H1 (cell line): ENCODE results near the gene SORCS3. TPM values are rescaled to one million over a fixed set of nuclear protein-coding genes. Genes with fewer than 3 reads are reported as not detected.

ENCODE experiments used
- CTCF ChIA-PET: fragments of 300-600 bp; sonication (Branson Sonifier 250); formaldehyde crosslinking; loops from one replicate; lab custom pipeline; 2021; ENCODE audit not compliant: partially characterized antibody; lab: Charles Lee
- POLR2A ChIA-PET: fragments of 300-600 bp; sonication (Branson Sonifier 250); formaldehyde crosslinking; loops from one replicate; lab custom pipeline; 2021; ENCODE audit warnings: inconsistent platforms; ENCODE audit not compliant: partially characterized antibody; lab: Charles Lee
- DNase-seq, 2 experiments: peaks; one replicate each; pipeline versions ENCODE4 v3.0.0 to v3.0.0-alpha.2; 2010 to 2022; ENCODE audit warnings: low spot score in 2 of 2, low read depth in 1 of 2, mixed read lengths in 1 of 2
- FAIRE-seq: peaks from 2 replicates; lab custom pipeline; 2011; peaks lifted over from hg19 to GRCh38; lab: Jason Lieb, UNC
- H2AFZ ChIP-seq: 2 replicates; pipeline ENCODE4 v1.8.1; 2012; ENCODE audit warnings: low read length, inconsistent platforms
- H2AK5ac ChIP-seq: 2 replicates; pipeline ENCODE4 v1.6.1; 2013; ENCODE audit warnings: low read depth, low read length
- H2BK120ac ChIP-seq: replicated peaks from 2 replicates; pipeline ENCODE3; 2013; ENCODE audit warnings: low read depth, low read length, inconsistent platforms
- H2BK12ac ChIP-seq: 2 replicates; pipeline ENCODE4 v1.6.1; 2013; ENCODE audit warnings: low read depth, low read length
- H2BK15ac ChIP-seq: 2 replicates; pipeline ENCODE4 v1.6.1; 2013; ENCODE audit warnings: low read length
- H2BK20ac ChIP-seq: 2 replicates; pipeline ENCODE4 v1.6.1; 2013; ENCODE audit warnings: low read length
- H2BK5ac ChIP-seq: 2 replicates; pipeline ENCODE4 v1.6.1; 2013; ENCODE audit warnings: low read depth, low read length
- H3K14ac ChIP-seq: 2 replicates; pipeline ENCODE4 v1.6.1; 2013; ENCODE audit warnings: inconsistent platforms; ENCODE audit not compliant: insufficient read length
- H3K18ac ChIP-seq: 2 replicates; pipeline ENCODE4 v1.6.1; 2013; ENCODE audit warnings: low read length; ENCODE audit errors: extremely low read depth
- H3K23ac ChIP-seq: 2 replicates; pipeline ENCODE4 v1.6.1; 2013; ENCODE audit warnings: inconsistent platforms; ENCODE audit not compliant: insufficient read length
- H3K23me2 ChIP-seq: 2 replicates; pipeline ENCODE4 v1.6.1; 2013; ENCODE audit warnings: low read depth, low read length
- H3K27ac ChIP-seq: 2 replicates; pipeline ENCODE4 v1.6.1; 2011; ENCODE audit warnings: low read depth, low read length, inconsistent platforms
- H3K27me3 ChIP-seq, 4 experiments: replicated peaks in 1 of 4; 1 replicate in 1 of 4; 2 replicates in 3 of 4; pipeline versions ENCODE4 v1.6.1 to v1.8.1; 2011 to 2013; ENCODE audit warnings: low read length in 3 of 4, mild to moderate bottlenecking in 3 of 4, inconsistent platforms in 2 of 4, mixed read lengths in 2 of 4, moderate library complexity in 1 of 4; ENCODE audit not compliant: control insufficient read depth in 3 of 4, insufficient read depth in 3 of 4; ENCODE audit errors: extremely low read depth in 1 of 4
- H3K36me3 ChIP-seq, 4 experiments: 2 replicates each; pipeline versions ENCODE4 v1.6.1 to v1.8.1; 2011 to 2013; ENCODE audit warnings: mild to moderate bottlenecking in 4 of 4, low read length in 3 of 4, moderate library complexity in 2 of 4, control low read depth in 1 of 4, inconsistent platforms in 1 of 4; ENCODE audit not compliant: insufficient read depth in 4 of 4, control insufficient read depth in 2 of 4
- H3K4ac ChIP-seq: replicated peaks from 2 replicates; pipeline ENCODE3; 2013; ENCODE audit warnings: low read length, low read depth, mixed read lengths, inconsistent platforms; ENCODE audit not compliant: insufficient read length
- H3K4me1 ChIP-seq, 4 experiments: replicated peaks in 1 of 4; 1 replicate in 1 of 4; 2 replicates in 3 of 4; pipeline versions ENCODE4 v1.6.1 to v1.8.1; 2011 to 2013; ENCODE audit warnings: low read length in 3 of 4, inconsistent platforms in 2 of 4, mixed read lengths in 1 of 4; ENCODE audit not compliant: insufficient read depth in 4 of 4, control insufficient read depth in 3 of 4
- H3K4me2 ChIP-seq, 2 experiments: 2 replicates each; pipeline versions ENCODE4 v1.6.1 to v1.8.1; 2011 to 2013; ENCODE audit warnings: low read depth in 2 of 2, low read length in 2 of 2, control low read depth in 1 of 2, inconsistent platforms in 1 of 2, mild to moderate bottlenecking in 1 of 2; ENCODE audit not compliant: insufficient read depth in 1 of 2
- H3K4me3 ChIP-seq, 4 experiments: fragments of 200-600, 300-600 bp in 1 of 4; sonication (generic), shearing (Covaris generic), sonication (Bioruptor Twin) in 1 of 4; 2 replicates each; pipeline versions ENCODE4 v1.5.1 to v1.8.1; 2011 to 2016; ENCODE audit warnings: low read length in 4 of 4, low read depth in 3 of 4, control low read depth in 2 of 4, inconsistent platforms in 2 of 4, mild to moderate bottlenecking in 2 of 4, mixed read lengths in 1 of 4, moderate library complexity in 1 of 4; ENCODE audit not compliant: insufficient read depth in 2 of 4; ENCODE audit errors: extremely low read depth in 1 of 4
- H3K56ac ChIP-seq: replicated peaks from 2 replicates; pipeline ENCODE3; 2013; ENCODE audit warnings: low read depth, mild to moderate bottlenecking, mixed read lengths, low read length, inconsistent platforms; ENCODE audit not compliant: insufficient read length
- H3K79me1 ChIP-seq: 2 replicates; pipeline ENCODE4 v1.6.1; 2013; ENCODE audit warnings: low read depth, low read length, control low read depth
- H3K79me2 ChIP-seq, 2 experiments: 2 replicates each; pipeline versions ENCODE4 v1.6.1 to v1.8.1; 2012 to 2013; ENCODE audit warnings: low read length in 2 of 2, mild to moderate bottlenecking in 2 of 2, inconsistent platforms in 1 of 2; ENCODE audit not compliant: insufficient read depth in 2 of 2, control insufficient read depth in 1 of 2
- H3K9ac ChIP-seq, 4 experiments: replicated peaks in 1 of 4; 1 replicate in 1 of 4; 2 replicates in 3 of 4; pipeline versions ENCODE4 v1.6.1 to v1.8.1; 2011 to 2013; ENCODE audit warnings: low read depth in 3 of 4, low read length in 3 of 4, control low read depth in 2 of 4, mild to moderate bottlenecking in 2 of 4, moderate library complexity in 2 of 4, inconsistent platforms in 1 of 4; ENCODE audit errors: extremely low read depth in 1 of 4
- H3K9me3 ChIP-seq, 2 experiments: 2 replicates each; pipeline versions ENCODE4 v1.6.1 to v1.8.1; 2012 to 2013; ENCODE audit warnings: mild to moderate bottlenecking in 2 of 2, moderate library complexity in 2 of 2, control low read depth in 1 of 2, inconsistent platforms in 1 of 2, low read depth in 1 of 2, low read length in 1 of 2, mixed read lengths in 1 of 2; ENCODE audit not compliant: insufficient read depth in 2 of 2
- H4K20me1 ChIP-seq, 2 experiments: replicated peaks in 1 of 2; 2 replicates each; pipeline versions ENCODE3 to v1.8.1; 2011 to 2013; ENCODE audit warnings: inconsistent platforms in 2 of 2, low read length in 2 of 2, mild to moderate bottlenecking in 1 of 2; ENCODE audit not compliant: insufficient read depth in 2 of 2, control insufficient read depth in 1 of 2
- H4K5ac ChIP-seq: 2 replicates; pipeline ENCODE4 v1.6.1; 2013; ENCODE audit warnings: low read length, low read depth, mixed read lengths, inconsistent platforms; ENCODE audit not compliant: insufficient read length
- H4K8ac ChIP-seq: 2 replicates; pipeline ENCODE4 v1.8.0; 2013; ENCODE audit warnings: mild to moderate bottlenecking, moderate library complexity, low read length, inconsistent platforms; ENCODE audit not compliant: insufficient read depth; ENCODE audit errors: extremely low read depth
- H4K91ac ChIP-seq: replicated peaks from 2 replicates; pipeline ENCODE3; 2013; ENCODE audit warnings: low read length, mixed read lengths, inconsistent platforms; ENCODE audit not compliant: insufficient read length
- CBX5 ChIP-seq: fragments of 300-800, 300-1000 bp; sonication (generic); IDR thresholded peaks from 2 replicates; pipeline ENCODE4 v1.7.1; 2016; ENCODE audit warnings: antibody characterized with exemption, low read length, low read depth
- GTF2F1 ChIP-seq: IDR thresholded peaks from 2 replicates; pipeline ENCODE4 v1.6.1; 2012; ENCODE audit warnings: low read depth, low read length, improper control_type of control experiment, borderline replicate concordance
- HDAC6 ChIP-seq: IDR thresholded peaks from one replicate; pipeline ENCODE4 v1.7.1; 2012; ENCODE audit warnings: low read depth, mild to moderate bottlenecking, inconsistent platforms, low read length, moderate library complexity
- RNF2 ChIP-seq: fragments of 200-900, 300-1000 bp; sonication (generic); IDR thresholded peaks from 2 replicates; pipeline ENCODE4 v1.7.1; 2016; ENCODE audit warnings: borderline replicate concordance, low read depth, mild to moderate bottlenecking, antibody characterized with exemption, low read length; ENCODE audit not compliant: poor library complexity, severe bottlenecking; ENCODE audit errors: missing control alignments
- RXRA ChIP-seq: IDR thresholded peaks from 2 replicates; pipeline ENCODE4 v1.6.1; 2011; ENCODE audit warnings: low read depth, mild to moderate bottlenecking, low read length, moderate library complexity; ENCODE audit not compliant: insufficient read depth
- SP1 ChIP-seq: IDR thresholded peaks from 2 replicates; pipeline ENCODE4 v1.6.1; 2011; ENCODE audit warnings: low read depth, low read length
- ZNF274 ChIP-seq: IDR thresholded peaks from 2 replicates; pipeline ENCODE4 v1.7.0; 2012; ENCODE audit warnings: low read length, borderline replicate concordance; ENCODE audit errors: extremely low read depth
- WGBS, 2 experiments: shearing (Covaris generic) in 1 of 2; methylation state at CpG; one replicate each; pipeline versions ENCODE4 v1.1.6 to v1.1.7; 2013 to 2015; ENCODE audit warnings: low lambda C conversion rate in 2 of 2, mixed read lengths in 2 of 2, inconsistent platforms in 1 of 2, low coverage in 1 of 2, missing lambda C conversion rate in 1 of 2; ENCODE audit not compliant: insufficient replicate concordance in 2 of 2, insufficient coverage in 1 of 2, insufficient read length in 1 of 2; ENCODE audit errors: extremely low coverage in 1 of 2, missing lambda C conversion rate in 1 of 2; 5-methylcytosine and 5-hydroxymethylcytosine counted together
- polyA plus RNA-seq, 7 experiments: library from polyadenylated mRNA; depleted of rRNA in 3 of 7; stranded (reverse) in 5 of 7; unstranded in 2 of 7; fragments of >200 nt in 5 of 7; fragments of 200-250 nt in 2 of 7; gene quantifications; 1 replicate in 5 of 7; 2 replicates in 1 of 7; 4 replicates in 1 of 7; pipeline versions ENCODE4 v1.2.1 to v1.2.3, GENCODE V29; 2011 to 2013; ENCODE audit warnings: missing spikeins in 2 of 7, mixed read lengths in 2 of 7
- total RNA-seq: library from RNA; stranded (reverse); fragmentation: NEBNext Ultra II Directional; extraction: Animal tissue kit (Norgen Biotek cat#: 25700); gene quantifications from 2 replicates; pipeline ENCODE4 v1.2.1, GENCODE V29; 2021

Gene SORCS3
- total and polyA plus RNA-seq, 2 of the 8 experiments (the other 6 are each of a cell fraction or from before 2014, with no cell fraction given) = 0.26 to 0.88 TPM

DNA sequence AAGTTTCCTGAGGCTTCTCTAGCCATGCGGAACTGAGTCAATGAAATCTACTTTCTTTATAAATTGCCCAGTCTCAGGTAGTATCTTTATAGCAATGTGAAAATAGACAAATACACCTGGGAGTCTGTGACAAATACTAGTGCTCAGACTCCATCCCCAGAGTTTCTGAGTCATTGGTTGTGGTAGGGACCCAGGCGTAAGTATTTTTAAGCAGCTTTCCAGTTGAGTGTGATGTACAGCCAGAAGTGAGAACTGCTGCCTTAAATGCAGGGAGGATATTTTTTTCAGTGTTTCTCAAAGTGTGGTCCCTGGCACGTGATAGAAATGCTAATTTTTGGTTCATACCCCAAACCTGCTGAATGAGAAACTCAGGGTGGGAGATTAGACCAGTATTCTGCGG is 121.7 kb downstream of the SORCS3 start:
- no peak overlapping the region for H3K27ac ChIP-seq
- no peak overlapping the region for H2BK120ac ChIP-seq
- FAIRE-seq = no peak
- H3K4me2 ChIP-seq = no peak overlapping the region
- no peaks in the 10 kb centered on the region; a peak in 1 of 7 replicates for H3K27me3 ChIP-seq
- H2BK5ac ChIP-seq = no peak overlapping the region
- TF ChIP-seq RNF2 = no peak
- no peak for TF ChIP-seq CBX5
- no peak for TF ChIP-seq SP1
- no peak for TF ChIP-seq ZNF274
- TF ChIP-seq HDAC6 = no peak
- TF ChIP-seq GTF2F1 = no peak
- no peak for TF ChIP-seq RXRA
- TF ChIP-seq, all 59 proteins: peak for 0
- ChIA-PET CTCF (interaction anchor here (0.6 kb wide), 1 partner anchor 551 kb away, joined by 3 read pairs; no protein-coding TSS in a partner anchor), POLR2A (no interaction called here)
- no peak overlapping the region for H3K14ac ChIP-seq
- H3K18ac ChIP-seq = no peak overlapping the region
- no peak for DNase-seq
- H3K9me3 ChIP-seq = no peaks in the 10 kb centered on the region
- H3K4me3 ChIP-seq = no peak overlapping the region
- H3K36me3 ChIP-seq = no peaks in the 10 kb centered on the region
- H4K91ac ChIP-seq = no peak overlapping the region
- H3K79me2 ChIP-seq = no peaks in the 10 kb centered on the region
- no peak overlapping the region for H2BK15ac ChIP-seq
- H4K20me1 ChIP-seq = no peaks in the 10 kb centered on the region
- H3K23me2 ChIP-seq = no peaks in the 10 kb centered on the region
- H4K5ac ChIP-seq = no peak overlapping the region
- H4K8ac ChIP-seq = no peak overlapping the region
- H2BK12ac ChIP-seq = no peak overlapping the region
- H3K56ac ChIP-seq = no peak overlapping the region
- H3K9ac ChIP-seq = no peak overlapping the region
- peaks cover 0 to 2% (median 0%) of the 10 kb centered on the region in 4 experiments; a peak in 1 of 7 replicates for H3K4me1 ChIP-seq
- no peak overlapping the region for H2AK5ac ChIP-seq
- no peaks in the 10 kb centered on the region; the same call in 1 of the 2 replicates for H3K79me1 ChIP-seq
- 81% methylated on average over 4 of the region's 4 CpGs; no CpG with 5 or more reads in 1 of the 2 experiments for WGBS, 2 experiments
- no peak overlapping the region for H3K23ac ChIP-seq
- no peak overlapping the region for H3K4ac ChIP-seq
- H2BK20ac ChIP-seq = no peak overlapping the region
- no peak overlapping the region for H2AFZ ChIP-seq
